COLO668 (cell line): ENCODE measurements around the gene DDX39A.

ENCODE experiments used
- DNase-seq: peaks from one replicate; lab custom pipeline; 2025; ENCODE audit not compliant: unreplicated experiment; lab: John Stamatoyannopoulos, UW

DDX39A gene

DNA sequence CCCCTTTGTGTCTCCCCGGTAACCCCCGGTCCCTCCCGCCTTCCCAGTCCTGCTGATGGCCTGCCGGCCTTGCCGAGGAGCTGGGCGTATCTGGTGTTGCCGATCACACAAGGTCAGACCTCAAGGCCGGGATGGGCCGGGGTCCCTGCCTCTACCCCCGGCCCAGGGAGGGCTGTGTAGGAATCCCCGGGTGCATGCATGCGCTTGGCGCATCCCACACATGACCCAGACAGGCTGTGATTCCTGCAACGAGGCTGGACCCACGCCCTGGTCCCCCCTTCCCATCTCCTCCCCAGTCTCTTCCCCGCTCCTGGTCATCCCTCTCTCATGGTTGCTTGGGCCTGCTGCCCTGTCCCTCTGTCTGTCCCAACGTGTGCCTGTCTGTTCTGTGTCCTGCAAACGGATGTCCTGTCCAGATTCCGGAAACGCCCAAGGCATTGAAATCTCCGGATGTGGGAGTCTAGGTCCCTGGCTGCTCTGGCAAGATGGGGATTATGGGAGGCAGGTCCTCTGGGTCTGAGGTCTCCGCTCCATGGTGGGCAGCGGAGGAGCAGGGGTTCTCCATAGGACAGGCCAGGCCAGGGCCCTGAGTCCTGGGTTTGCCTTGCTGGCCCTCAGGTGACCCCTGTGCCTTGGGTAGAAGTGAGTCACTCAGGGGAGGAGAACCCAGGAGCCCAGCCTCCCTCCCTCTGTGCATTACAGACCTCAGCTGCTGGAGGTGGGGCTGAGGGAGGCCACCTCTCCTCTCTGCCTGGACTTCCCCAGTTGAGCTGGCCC lies 15.6 kb upstream of the DDX39A start:
- peak; percentile 61 for DNase-seq

DNA sequence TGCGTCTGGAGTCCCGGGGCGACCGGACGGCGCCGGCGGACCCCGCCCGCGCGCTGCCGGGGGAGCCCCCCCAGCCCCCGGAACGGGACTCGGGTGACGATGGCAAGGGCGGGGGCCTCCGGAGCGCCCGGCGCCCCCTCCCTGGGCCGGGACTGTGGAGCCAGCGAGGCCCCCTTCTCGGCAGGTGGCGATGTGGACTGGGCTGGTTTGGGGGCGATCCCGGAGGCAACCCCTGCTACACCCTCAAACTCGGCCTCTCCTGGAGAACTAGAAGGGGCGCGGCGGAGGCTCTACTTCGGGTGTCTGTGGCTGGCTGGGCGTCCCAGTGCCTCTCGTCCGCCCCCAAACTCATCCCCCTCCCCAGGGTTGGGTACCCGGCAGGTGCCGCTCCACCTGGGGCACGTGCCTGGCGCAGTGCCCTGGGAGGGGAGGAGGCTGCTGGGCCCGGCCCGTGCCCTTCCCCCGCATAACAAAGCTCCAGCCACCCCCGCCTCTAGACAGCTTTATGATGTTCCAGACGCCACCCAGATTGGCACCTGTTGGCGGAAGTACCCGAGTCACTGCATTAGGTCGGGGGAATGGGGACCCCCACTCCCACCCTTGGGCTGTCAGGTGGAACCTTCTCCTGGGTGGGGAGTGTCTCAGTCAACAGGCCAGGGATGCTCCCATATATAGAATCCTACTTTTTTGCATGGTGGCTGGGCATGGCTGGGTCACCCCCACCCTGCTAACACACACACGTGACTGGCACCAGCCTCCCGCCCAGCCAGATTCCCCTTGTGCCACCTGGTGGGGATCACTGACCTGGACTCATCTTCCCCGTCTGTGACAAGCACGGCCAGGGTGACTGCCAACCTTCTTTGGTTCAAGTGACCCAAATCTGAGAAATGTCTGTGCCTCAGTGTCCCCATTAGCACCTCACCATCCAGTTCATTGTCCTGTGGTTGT lies 14.7 kb upstream of the DDX39A start:
- DNase-seq: peak; percentile 86

DNA sequence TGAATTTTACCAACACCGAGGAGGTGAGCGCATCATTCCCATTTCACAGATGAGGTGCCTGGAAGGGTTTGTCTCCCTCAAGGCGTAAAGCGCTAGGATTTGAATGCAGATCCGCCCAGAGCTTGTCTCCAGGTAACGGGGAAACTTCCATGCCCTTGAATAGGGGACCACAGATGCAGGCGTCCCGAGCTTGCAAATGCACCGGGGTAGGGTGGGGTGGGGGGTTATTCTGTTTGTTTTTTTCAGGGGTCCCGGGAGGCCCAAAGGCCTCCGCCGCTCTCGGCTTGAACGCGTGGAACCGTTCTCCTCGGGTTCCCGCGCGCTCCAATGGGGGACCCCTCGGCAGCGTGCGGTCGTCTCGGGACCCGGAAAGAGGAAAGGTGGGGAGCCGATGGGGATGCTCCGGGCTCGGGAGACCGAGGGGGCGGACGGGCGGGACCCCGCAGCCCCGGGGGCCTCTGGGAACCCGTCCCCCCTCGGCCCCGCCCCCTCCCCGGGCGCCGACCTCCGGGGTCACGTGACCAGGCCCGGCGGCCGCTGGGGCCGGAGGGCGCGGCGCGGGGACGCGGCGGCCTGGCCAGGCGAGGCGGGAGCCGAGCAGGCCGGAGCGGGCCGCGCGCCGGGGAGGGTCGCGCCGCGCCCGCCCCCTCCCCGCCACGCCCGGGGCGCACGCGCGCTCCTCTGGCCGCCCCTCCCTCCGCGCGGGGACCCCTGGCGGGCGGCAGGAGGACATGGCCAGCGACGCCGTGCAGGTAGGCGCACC lies 13.8 kb upstream of the DDX39A start, which contains the start of gene PKN1:
PKN1 (plus strand) TSS at position 516 of the 763 bp plus-strand sequence; CDS start at position 732, 216 bp downstream.
- DNase-seq: peak; percentile 80

DNA sequence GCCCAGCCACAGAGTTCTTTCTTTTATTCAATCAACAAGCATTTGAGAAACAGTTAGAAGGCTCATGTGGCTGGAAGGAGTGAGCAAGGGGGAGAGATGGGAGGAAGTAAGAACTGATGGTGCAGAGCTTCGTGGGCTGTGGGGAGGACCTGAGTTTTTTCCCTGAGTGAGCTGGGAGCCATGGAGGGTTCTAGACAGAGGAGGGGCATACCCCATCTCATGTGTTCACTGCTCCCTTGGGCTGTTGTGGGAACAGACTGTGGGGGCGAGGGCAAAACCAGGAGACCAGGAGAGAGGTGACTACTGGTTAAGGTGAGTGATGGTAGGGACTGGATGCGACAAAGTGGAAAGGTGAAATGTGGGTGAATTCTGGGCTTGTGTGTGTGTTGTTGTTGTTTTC lies 11.6 kb upstream of the DDX39A start:
- DNase-seq: no peak

DNA sequence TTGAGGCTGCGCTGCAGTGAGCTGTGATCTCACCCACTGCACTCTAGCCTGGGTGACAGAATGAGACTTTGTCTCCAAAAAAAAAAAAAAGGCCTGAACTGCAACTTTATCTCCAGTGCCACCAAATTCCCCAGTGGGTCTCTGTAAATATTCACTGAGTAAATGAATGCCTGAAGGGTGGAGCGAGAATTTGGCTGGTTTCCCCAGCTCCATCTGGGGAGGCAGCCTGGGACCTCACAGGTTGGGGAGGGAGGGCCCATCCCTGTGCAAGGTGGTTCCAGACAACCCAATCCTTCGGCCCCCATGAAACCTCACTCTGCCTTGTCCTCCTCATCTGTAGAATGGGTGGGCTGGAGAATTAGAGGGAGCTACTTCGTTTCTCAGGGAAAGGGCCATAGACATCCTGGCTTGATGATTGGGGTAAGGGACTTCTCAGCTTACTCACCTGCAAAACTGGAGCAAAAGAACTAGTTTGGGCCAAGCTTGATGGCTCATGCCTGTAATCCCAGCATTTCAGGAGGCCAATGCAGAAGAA lies 9.8 kb upstream of the DDX39A start:
- no peak for DNase-seq

- DNase-seq: no peak
Observed at GRCh38 chr19:14427461-14427860, 8.3 kb upstream of the DDX39A start.

DNA sequence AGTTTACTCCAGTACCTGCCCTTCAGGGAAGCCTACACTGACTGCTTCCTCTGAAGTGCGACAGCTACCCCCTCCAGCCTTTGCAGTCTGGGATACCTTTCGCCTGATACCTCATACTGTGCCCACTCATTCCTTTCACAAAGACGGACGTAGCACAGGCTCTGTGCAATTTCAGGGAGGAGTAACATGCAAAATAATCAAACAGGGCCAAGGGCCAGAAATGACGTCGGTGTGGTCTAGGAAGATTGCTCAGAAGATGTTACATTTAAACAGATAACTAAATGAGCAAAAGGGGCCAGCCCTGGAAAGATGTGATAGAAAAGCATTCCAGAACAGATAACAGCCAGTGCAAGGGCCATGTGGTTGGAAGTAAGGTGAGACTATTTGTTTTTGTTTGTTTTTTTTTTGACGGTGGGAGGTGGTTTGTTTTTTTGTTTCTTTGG lies 6.6 kb upstream of the DDX39A start:
- no peak for DNase-seq

GRCh38 chr19:14418856-14419105 lies 360 bp downstream of the DDX39A start:
- no peak for DNase-seq

DNA sequence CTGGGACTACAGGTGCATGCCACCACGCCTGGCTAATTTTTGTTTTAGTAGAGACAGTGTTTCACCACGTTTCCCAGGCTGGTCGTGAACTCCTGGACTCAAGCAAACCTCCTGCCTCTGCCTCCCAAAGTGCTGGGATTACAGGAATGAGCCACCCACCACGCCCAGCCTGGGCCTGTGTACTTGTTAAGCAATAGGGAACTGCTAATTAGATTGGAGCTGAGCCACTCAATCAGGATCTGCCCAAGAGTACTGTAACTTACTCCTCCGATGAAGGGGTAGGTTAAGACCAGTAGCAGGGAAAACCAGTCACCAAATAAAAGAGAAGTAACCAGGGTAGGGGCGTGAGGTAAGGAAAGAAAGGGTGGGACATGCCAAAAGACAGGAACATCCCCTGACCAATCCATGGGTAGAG lies 2.3 kb downstream of the DDX39A start:
- DNase-seq: no peak

GRCh38 chr19:14414926-14415690 lies 4.0 kb downstream of the DDX39A start:
- no peak for DNase-seq

DNA sequence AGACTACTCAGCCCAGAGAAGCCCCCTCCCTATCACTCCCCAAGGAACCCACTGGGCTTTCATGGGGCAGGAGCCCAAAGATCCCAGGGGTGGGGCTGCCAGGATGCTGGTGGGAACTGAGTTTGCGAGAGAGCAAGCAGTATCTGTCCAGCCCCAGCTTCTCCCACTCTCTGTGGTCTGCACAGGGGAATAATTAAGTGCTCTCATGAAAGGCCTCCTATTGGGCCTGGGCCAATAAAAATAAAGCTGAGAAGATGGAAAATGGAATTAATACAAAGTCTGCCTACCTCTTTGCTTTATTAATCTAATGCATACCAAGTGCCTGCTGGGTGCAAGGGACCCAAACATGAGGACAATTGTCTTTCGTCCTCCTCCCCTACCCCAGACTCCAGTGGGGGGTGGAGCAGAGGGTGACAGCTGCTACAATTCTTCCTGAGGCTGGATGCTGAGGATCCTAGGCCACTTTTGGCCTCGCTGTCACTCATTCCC lies 5.4 kb downstream of the DDX39A start:
- DNase-seq: no peak

DNA sequence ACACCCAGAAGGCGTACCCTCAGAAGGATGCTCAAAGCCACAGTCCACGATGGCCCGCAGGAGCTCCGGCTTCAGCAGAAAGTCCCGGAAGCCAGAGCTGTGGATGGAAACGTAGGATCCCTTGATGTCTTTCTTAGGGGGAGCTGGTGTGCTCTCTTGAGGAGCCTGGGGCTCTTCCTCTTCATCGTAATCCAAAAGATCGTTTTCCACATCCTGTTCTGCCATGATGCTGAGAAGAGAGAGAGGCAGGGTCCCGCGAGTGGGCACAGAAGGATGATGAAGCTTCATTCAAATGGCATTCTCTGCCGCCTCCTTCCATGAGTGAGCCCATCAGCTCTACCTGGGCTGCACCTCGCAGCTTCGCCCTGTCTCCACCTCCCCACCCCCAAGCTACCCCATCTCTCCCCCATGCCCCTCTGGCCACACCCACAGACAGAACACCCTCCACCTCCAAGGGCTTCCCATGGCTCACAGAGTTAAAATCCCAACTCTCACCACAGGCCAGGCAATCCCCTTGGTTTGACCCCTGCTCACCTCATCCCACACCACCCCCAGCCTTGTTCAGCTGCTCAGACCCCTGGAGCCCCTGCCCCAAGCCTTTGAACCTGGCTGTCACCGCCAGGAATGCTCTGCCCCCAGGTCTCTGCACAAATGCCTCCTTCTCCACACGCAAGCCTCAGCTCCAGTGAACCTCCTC lies 6.0 kb downstream of the DDX39A start:
- no peak for DNase-seq

GRCh38 chr19:14412324-14412995 lies 6.7 kb downstream of the DDX39A start:
- DNase-seq: no peak

DNA sequence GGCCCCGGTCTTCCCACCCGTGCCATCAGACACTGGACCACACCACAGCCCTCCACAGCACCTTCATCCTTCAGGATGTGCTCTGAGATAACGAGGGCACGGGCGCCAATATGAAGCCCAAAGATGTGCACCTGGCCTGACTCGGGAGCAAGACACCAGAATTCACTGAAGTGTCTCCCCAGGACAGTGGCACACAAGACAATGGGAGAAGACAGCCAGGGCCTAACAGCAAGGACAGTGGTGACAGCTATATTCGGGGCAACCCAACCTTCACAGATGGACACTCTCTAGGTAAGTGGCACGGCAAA lies 7.2 kb downstream of the DDX39A start:
- DNase-seq: no peak

- DNase-seq: no peak
Observed at GRCh38 chr19:14411161-14411937, 7.8 kb downstream of the DDX39A start.

GRCh38 chr19:14410091-14411051 lies 8.8 kb downstream of the DDX39A start:
- no peak for DNase-seq
